Purkinje cell (primary cell): ENCODE measurements around the gene DCLK2. TPM values are rescaled to one million over a fixed set of nuclear protein-coding genes. Genes with fewer than 3 reads are reported as not detected.

ENCODE experiments used
- polyA plus RNA-seq: library from polyadenylated mRNA; unstranded; fragments of >200 nt; fragmentation: Nextera tagmentation; gene quantifications from 2 replicates; pipeline ENCODE4 v1.2.1, GENCODE V29; 2014

DCLK2 gene
- 5.3 and 8.5 TPM in 2 replicates for polyA plus RNA-seq

DNA sequence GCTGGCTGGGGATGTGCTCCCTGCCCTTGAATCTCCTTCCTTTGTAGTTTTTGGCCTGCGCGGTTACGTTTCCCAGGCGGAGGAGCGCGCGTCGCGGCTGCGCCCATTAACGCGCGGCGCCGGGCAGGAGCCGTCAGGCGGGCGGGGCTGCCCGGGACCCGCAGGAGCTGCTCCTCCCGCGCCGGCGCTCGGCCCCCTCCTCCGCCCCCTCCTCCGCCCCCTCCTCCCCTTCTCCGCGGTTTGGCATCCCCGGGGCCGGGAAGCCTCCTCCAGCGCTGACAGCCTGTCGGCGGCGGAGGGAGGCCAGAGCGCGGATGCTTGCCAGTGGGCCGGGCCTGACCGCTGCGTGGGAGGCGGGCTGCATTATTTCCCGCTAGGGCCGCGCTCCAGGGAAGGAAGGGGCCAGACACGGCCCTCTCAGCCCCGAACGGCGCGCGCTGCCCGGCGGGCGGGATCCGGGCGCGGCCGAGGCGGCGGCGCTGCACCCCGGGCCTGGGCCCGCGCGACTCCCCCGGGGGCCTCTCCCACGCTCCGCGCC is at the start of gene DCLK2:
DCLK2 (plus strand) TSS at position 405 of the 538 bp plus-strand sequence. CDS start 583 bp downstream, outside the sequence.

